HepG2 (cell line): ENCODE measurements around the gene JAGN1. TPM values are rescaled to one million over a fixed set of nuclear protein-coding genes. Genes with fewer than 3 reads are reported as not detected.

Experiments
- ASH2L ChIP-seq: fragments of 300-600, 200-600 bp; sonication (generic); IDR thresholded peaks from 2 replicates; pipeline ENCODE4 v1.7.0; 2017; ENCODE audit warnings: low read depth, mild to moderate bottlenecking, moderate library complexity, mixed read lengths, low read length; ENCODE audit not compliant: insufficient read length
- FOXA3 ChIP-seq: IDR thresholded peaks from 2 replicates; pipeline ENCODE4 v1.6.1; 2016; ENCODE audit warnings: missing genetic modification reagents, missing compliant biosample characterization
- JDP2 ChIP-seq: sonication (generic); formaldehyde crosslinking; IDR thresholded peaks from 2 replicates; pipeline ENCODE4 v1.8.1; 2022; ENCODE audit warnings: missing genetic modification reagents, borderline replicate concordance
- NCOA2 ChIP-seq: sonication (generic); formaldehyde crosslinking; IDR thresholded peaks from 2 replicates; pipeline ENCODE4 v1.8.0; 2022; ENCODE audit warnings: inconsistent platforms
- NFKBIZ ChIP-seq: IDR thresholded peaks from 2 replicates; pipeline ENCODE4 v1.6.1; 2018; ENCODE audit warnings: missing genetic modification reagents, missing compliant biosample characterization
- YEATS2 ChIP-seq: sonication (generic); formaldehyde crosslinking; IDR thresholded peaks from 2 replicates; pipeline ENCODE4 v1.4.0; 2020; ENCODE audit warnings: missing genetic modification reagents, borderline replicate concordance
- ZNF780A ChIP-seq: sonication (generic); formaldehyde crosslinking; IDR thresholded peaks from 2 replicates; pipeline ENCODE4 v1.8.0; 2022; ENCODE audit warnings: mild to moderate bottlenecking, missing genetic modification reagents, moderate library complexity
- ZNF790 ChIP-seq: sonication (generic); formaldehyde crosslinking; IDR thresholded peaks from 2 replicates; pipeline ENCODE4 v1.8.0; 2022; ENCODE audit warnings: missing genetic modification reagents, mild to moderate bottlenecking, borderline replicate concordance
- polyA plus RNA-seq, 8 experiments: library from polyadenylated mRNA; depleted of rRNA in 3 of 8; stranded (reverse) in 7 of 8; unstranded in 1 of 8; fragments of >200 nt; fragmentation: Illumina TruSeq in 4 of 8; extraction: Trizol in 4 of 8; gene quantifications; 2 replicates each; pipeline versions ENCODE4 v1.2.1 to v1.2.3, GENCODE V29; 2011 to 2016; ENCODE audit warnings: low read depth in 4 of 8, missing spikeins in 1 of 8, mixed read lengths in 1 of 8; ENCODE audit not compliant: insufficient read depth in 1 of 8
- total RNA-seq, 5 experiments: library from RNA; depleted of rRNA; stranded (reverse); fragments of >200 nt; fragmentation: Illumina TruSeq; extraction: Trizol; gene quantifications; 2 replicates each; pipeline ENCODE4 v1.2.3, GENCODE V29; 2016; ENCODE audit warnings: low read depth in 1 of 5
- TF ChIP-seq, protein P1 (sequence below): IDR thresholded peaks from 2 replicates; pipeline ENCODE4 v1.4.0; 2020; ENCODE audit warnings: mild to moderate bottlenecking, missing genetic modification reagents
- TF ChIP-seq, protein P2 (sequence below): conservative IDR thresholded peaks from 2 replicates; pipeline ENCODE4 v1.6.1; 2018; ENCODE audit warnings: missing genetic modification reagents
- TF ChIP-seq, protein P3 (sequence below): sonication (generic); formaldehyde crosslinking; IDR thresholded peaks from 2 replicates; pipeline ENCODE4 v1.8.1; 2023; ENCODE audit warnings: mild to moderate bottlenecking, inconsistent platforms, moderate library complexity, missing genetic modification reagents, borderline replicate concordance
- TF ChIP-seq, protein P4 (sequence below): sonication (generic); formaldehyde crosslinking; IDR thresholded peaks from 2 replicates; pipeline ENCODE4 v1.5.0; 2020; ENCODE audit warnings: missing genetic modification reagents, mild to moderate bottlenecking, borderline replicate concordance
- TF ChIP-seq, protein P5 (sequence below): sonication (generic); formaldehyde crosslinking; IDR thresholded peaks from 2 replicates; pipeline ENCODE4 v1.4.0; 2020; ENCODE audit warnings: missing genetic modification reagents

The JAGN1 gene
- total and polyA plus RNA-seq, 2 of the 13 experiments (the other 11 are each of a cell fraction or from before 2014, with no cell fraction given), result 49.9 to 50.9 TPM

DNA sequence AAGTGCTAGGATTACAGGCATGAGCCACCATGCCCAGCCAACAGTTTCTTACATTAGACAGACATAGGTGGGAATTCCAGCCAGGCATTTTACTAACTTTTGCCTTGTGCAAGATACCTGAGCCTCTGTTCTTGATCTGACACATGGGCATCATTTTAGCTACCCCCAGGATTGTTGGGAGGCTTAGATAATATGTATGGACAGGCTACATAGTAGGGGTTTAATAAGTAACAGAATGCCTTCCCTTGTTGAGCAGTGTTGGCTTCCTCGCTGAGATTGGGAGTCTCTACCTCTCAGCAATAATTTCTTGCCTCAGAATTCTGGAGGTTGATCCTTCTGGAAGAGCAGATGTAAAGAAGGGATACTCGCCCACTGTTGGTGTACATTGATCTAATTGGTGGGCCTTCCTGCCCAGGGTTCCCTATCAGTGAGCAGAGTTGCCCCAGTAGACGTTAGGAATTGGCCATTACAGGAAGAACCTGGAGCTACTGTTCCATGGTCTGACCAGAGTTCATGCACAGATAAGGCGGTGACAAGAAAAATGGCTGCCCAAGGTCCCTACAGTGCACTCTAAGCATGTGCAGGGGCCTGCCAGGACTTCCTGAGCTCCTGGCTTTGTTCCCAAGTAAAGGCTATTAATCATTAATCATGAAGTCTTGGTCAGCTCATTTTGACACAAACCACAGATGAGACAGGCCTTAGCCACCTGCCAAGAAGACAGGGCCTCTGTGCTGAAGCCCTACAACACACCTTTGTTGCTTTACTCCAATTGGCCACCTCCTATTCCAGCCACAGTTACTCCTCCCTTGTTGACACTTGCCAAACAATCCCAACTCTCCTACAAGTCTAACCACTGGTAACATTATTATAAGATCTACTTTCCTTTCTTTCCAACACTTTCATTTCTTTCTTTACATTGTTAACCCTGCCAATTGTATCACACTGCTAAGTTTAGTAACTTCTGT lies 7.3 kb downstream of the JAGN1 start (continued):
- TF ChIP-seq JDP2 (CRISPR knock-in tag), result no peak
- 0 out of 2 replicates have a peak, but pooled peaks have one; percentile 21 for TF ChIP-seq NFKBIZ (CRISPR knock-in tag)
- no peak; the same call in 1 of the 2 replicates for TF ChIP-seq YEATS2 (CRISPR knock-in tag)
- TF ChIP-seq ZNF780A (CRISPR knock-in tag), result no peak
- TF ChIP-seq ZNF790 (CRISPR knock-in tag), result no peak
- peak; percentile 18; the same call in 1 of the 2 replicates for TF ChIP-seq NCOA2 (CRISPR knock-in tag)
- peak; percentile 94 for TF ChIP-seq ASH2L
- TF ChIP-seq, protein P1, sequence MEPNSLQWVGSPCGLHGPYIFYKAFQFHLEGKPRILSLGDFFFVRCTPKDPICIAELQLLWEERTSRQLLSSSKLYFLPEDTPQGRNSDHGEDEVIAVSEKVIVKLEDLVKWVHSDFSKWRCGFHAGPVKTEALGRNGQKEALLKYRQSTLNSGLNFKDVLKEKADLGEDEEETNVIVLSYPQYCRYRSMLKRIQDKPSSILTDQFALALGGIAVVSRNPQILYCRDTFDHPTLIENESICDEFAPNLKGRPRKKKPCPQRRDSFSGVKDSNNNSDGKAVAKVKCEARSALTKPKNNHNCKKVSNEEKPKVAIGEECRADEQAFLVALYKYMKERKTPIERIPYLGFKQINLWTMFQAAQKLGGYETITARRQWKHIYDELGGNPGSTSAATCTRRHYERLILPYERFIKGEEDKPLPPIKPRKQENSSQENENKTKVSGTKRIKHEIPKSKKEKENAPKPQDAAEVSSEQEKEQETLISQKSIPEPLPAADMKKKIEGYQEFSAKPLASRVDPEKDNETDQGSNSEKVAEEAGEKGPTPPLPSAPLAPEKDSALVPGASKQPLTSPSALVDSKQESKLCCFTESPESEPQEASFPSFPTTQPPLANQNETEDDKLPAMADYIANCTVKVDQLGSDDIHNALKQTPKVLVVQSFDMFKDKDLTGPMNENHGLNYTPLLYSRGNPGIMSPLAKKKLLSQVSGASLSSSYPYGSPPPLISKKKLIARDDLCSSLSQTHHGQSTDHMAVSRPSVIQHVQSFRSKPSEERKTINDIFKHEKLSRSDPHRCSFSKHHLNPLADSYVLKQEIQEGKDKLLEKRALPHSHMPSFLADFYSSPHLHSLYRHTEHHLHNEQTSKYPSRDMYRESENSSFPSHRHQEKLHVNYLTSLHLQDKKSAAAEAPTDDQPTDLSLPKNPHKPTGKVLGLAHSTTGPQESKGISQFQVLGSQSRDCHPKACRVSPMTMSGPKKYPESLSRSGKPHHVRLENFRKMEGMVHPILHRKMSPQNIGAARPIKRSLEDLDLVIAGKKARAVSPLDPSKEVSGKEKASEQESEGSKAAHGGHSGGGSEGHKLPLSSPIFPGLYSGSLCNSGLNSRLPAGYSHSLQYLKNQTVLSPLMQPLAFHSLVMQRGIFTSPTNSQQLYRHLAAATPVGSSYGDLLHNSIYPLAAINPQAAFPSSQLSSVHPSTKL (CRISPR knock-in tag), result peak; percentile 81
- TF ChIP-seq, protein P2, sequence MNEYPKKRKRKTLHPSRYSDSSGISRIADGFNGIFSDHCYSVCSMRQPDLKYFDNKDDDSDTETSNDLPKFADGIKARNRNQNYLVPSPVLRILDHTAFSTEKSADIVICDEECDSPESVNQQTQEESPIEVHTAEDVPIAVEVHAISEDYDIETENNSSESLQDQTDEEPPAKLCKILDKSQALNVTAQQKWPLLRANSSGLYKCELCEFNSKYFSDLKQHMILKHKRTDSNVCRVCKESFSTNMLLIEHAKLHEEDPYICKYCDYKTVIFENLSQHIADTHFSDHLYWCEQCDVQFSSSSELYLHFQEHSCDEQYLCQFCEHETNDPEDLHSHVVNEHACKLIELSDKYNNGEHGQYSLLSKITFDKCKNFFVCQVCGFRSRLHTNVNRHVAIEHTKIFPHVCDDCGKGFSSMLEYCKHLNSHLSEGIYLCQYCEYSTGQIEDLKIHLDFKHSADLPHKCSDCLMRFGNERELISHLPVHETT (CRISPR knock-in tag), result no peak; the same call in 1 of the 2 replicates
- TF ChIP-seq, protein P3, sequence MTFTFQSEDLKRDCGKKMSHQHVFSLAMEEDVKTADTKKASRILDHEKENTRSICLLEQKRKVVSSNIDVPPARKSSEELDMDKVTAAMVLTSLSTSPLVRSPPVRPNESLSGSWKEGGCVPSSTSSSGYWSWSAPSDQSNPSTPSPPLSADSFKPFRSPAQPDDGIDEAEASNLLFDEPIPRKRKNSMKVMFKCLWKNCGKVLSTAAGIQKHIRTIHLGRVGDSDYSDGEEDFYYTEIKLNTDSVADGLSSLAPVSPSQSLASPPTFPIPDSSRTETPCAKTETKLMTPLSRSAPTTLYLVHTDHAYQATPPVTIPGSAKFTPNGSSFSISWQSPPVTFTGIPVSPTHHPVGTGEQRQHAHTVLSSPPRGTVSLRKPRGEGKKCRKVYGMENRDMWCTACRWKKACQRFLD (CRISPR knock-in tag), result peak; percentile 48; the same call in 1 of the 2 replicates
- TF ChIP-seq, protein P4, sequence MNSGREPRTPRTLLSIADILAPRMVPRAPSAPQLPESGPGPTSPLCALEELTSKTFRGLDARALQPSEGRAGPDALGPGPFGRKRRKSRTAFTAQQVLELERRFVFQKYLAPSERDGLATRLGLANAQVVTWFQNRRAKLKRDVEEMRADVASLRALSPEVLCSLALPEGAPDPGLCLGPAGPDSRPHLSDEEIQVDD (CRISPR knock-in tag), result no peak
- TF ChIP-seq FOXA3 (CRISPR knock-in tag), result peak; percentile 94
- TF ChIP-seq, protein P5, sequence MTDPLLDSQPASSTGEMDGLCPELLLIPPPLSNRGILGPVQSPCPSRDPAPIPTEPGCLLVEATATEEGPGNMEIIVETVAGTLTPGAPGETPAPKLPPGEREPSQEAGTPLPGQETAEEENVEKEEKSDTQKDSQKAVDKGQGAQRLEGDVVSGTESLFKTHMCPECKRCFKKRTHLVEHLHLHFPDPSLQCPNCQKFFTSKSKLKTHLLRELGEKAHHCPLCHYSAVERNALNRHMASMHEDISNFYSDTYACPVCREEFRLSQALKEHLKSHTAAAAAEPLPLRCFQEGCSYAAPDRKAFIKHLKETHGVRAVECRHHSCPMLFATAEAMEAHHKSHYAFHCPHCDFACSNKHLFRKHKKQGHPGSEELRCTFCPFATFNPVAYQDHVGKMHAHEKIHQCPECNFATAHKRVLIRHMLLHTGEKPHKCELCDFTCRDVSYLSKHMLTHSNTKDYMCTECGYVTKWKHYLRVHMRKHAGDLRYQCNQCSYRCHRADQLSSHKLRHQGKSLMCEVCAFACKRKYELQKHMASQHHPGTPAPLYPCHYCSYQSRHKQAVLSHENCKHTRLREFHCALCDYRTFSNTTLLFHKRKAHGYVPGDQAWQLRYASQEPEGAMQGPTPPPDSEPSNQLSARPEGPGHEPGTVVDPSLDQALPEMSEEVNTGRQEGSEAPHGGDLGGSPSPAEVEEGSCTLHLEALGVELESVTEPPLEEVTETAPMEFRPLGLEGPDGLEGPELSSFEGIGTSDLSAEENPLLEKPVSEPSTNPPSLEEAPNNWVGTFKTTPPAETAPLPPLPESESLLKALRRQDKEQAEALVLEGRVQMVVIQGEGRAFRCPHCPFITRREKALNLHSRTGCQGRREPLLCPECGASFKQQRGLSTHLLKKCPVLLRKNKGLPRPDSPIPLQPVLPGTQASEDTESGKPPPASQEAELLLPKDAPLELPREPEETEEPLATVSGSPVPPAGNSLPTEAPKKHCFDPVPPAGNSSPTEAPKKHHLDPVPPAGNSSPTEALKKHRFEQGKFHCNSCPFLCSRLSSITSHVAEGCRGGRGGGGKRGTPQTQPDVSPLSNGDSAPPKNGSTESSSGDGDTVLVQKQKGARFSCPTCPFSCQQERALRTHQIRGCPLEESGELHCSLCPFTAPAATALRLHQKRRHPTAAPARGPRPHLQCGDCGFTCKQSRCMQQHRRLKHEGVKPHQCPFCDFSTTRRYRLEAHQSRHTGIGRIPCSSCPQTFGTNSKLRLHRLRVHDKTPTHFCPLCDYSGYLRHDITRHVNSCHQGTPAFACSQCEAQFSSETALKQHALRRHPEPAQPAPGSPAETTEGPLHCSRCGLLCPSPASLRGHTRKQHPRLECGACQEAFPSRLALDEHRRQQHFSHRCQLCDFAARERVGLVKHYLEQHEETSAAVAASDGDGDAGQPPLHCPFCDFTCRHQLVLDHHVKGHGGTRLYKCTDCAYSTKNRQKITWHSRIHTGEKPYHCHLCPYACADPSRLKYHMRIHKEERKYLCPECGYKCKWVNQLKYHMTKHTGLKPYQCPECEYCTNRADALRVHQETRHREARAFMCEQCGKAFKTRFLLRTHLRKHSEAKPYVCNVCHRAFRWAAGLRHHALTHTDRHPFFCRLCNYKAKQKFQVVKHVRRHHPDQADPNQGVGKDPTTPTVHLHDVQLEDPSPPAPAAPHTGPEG (CRISPR knock-in tag), result no peak; the same call in 1 of the 2 replicates
